HG02840 (cell line): ENCODE data around the gene ALX3.

Experiments
- ATAC-seq: cut with Tn5 transposase; IDR thresholded peaks from one replicate; pipeline ENCODE4 v1.9.1; 2021; ENCODE audit warnings: mild to moderate bottlenecking, moderate library complexity, moderate number of reproducible peaks; ENCODE audit not compliant: unreplicated experiment, low FRiP score

The ALX3 gene

DNA sequence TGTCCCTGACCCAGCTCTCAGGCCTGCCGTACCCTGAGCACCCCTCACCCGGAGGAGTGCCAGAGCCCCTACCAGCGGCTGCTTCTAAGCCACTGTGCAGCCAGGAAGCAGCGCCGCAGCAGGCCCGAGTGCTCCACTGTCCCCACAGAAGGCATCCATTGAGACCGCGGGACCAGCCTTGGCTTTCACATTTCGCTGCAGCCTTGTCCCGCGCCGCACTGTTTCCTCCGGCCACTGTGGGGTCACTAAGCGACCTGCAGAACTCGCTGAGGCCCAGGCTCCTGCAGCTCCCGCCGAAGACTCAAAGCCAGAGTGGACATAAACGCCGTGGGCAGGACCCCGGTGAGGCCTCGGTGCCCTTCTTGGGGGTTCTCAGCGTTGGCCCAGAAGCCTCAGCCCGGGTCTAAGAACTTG lies 3.0 kb downstream of the ALX3 start:
- ATAC-seq: no peak

DNA sequence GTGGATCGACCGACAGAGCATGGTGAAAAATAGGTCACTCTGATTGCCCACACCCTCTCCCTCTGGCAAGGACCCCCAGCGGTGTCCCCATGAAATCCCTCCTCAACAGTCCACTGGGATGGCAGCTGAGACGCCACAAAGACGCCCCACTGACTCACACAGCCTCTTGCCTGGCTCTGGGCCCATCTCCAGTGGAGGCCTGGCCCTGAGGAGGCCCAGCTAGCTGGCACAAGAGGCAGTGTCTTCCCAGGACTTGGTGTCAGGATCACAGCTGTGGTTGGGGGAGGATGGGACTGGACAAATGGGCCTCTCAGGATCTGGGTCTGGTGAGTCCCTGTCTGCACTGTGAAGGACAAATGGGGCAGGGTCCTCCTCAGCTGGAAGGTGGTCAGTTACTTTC lies 4.6 kb downstream of the ALX3 start:
- no peak for ATAC-seq

DNA sequence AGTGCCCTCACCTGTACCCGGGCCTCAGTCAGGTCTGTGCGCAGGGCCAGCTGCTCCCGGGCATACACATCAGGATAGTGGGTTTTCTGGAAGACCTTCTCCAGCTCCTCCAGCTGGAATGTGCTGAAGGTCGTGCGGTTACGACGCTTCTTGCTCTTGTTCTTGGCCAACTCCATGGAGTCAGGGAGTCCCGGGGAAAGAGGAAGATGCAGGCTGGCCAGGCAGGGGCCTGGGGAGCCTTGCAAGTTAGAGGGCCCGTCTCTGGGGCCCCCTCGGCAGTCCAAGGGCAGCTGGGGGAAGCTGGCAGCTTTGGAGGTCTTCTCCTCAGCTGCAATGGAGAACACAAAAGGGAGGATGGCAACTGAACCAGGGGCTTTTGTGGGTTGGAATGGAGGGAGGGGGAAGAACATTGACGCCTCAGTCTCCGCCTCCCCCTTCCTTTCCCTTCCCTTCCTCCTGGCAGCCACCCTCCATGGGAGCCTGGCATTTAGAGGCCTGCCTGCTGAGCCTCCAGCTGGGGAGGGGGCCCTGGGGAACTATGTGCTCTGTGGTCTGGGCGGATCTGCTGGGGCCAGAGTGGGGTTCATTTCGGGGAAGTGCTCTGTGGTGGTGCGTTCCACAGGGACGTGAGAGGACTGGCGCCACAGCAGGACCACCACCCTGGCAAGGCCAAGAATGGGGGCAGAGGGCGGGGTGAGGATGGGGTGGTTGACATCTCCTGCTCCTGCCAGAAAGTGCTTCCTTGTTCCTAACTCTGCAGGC lies 5.7 kb downstream of the ALX3 start:
- ATAC-seq: no peak

DNA sequence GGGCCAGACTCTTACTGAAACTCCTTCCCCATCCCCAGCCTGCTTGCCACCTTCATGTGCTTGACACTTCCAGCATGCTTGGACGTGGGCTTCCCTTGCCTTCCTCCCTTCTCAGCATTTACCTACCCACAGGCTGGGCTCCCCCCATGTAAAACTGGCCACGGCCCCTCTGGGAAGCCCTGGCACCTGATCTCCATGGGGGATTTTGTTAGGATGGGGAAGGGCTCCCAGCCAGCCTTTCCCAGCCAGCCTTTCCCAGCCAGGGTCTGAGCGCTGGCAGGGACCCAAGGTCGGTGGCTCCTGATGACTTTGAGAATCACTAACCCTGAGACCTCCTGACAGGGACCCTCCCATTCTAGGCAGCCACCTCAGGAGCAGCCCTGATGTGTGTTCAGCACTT lies 6.7 kb downstream of the ALX3 start:
- no peak for ATAC-seq

DNA sequence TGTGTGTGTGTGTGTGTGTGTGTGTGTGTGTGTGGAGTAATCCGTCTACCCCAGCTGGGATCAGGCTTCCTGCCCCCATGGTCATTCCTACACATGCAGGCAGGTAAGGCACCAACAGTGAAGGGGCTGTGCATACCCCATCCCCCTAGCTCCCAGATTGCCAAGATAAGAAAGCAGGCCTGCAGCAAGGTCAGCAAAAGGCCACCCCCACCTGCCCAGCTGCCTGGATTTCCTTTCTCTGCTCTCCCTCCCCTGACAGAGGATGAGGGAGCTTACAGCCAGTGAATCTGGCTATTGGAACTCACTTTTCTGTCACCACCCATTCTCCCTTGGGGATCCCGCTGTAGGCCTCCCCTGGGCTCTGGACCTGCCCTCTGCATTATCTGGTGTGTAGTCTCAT lies 7.9 kb downstream of the ALX3 start:
- ATAC-seq: no peak

DNA sequence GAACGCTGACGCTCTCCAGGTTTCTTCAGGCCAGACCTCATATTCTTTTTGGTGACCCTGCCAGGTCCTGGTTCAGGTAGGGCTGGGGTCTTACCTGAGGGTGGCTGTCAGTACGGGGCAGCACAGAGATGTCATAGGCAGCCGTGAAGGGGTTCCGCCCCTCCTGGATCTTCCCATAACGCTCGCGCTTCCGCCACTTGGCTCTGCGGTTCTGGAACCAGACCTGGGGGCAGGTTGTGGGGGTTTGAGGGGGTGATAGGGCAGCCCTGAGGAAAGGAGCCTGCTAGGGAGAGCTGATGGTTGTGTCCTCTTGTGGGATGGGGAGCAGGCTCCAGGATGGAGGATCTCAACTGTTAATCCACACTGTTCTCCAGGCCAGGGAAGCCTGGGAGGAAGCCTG lies 9.1 kb downstream of the ALX3 start:
- ATAC-seq: no peak

DNA sequence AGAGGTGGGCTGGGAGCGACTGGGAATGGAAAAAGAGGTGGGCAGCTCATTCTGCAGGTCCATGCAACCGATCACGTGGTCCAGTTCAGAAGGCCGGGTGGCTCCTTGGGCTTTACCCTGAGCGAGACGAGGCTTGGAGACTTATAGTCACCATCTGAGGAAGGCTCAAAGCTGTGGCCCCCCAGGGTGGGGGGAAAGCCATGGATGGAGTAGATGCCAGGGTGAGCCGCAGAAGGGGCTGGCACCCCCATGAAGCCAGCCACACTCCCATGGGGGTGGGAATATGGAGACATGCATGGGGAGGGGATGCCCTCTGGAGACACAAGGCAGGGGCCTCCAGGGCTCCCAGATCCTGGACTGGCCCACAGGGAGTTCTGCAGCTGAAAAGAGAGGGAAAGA lies 9.8 kb downstream of the ALX3 start:
- no peak for ATAC-seq

DNA sequence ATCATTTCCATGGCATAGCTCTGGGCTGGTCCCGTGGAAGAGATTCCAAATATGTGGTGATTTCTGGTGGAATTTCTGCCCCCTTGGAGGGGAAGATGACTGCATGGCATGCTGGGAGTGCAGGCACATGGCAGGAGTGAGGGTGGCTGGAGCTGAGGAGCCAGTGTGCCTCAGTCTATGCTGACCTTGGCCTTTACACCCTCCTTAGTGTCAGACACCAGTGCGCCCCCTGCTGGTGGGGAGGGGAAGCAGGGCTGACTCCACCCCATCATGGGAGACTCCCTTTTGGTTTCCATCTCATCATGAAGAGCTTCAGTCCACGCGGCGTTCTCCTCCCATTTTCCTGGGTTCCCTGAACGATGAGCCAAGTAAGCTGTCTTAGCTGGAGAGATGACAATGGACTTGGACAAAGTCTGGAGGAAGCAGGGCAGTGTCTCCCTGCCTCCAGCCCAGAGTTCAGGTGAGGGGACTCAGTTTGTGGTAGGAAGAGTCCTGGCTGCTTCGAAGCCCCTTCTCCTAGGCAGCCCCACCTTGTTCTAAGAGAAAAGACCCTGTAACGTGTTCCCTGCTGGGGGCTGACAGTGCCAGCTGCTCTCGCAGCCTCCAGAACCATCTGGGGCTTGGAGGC lies 10.3 kb downstream of the ALX3 start:
- no peak for ATAC-seq

DNA sequence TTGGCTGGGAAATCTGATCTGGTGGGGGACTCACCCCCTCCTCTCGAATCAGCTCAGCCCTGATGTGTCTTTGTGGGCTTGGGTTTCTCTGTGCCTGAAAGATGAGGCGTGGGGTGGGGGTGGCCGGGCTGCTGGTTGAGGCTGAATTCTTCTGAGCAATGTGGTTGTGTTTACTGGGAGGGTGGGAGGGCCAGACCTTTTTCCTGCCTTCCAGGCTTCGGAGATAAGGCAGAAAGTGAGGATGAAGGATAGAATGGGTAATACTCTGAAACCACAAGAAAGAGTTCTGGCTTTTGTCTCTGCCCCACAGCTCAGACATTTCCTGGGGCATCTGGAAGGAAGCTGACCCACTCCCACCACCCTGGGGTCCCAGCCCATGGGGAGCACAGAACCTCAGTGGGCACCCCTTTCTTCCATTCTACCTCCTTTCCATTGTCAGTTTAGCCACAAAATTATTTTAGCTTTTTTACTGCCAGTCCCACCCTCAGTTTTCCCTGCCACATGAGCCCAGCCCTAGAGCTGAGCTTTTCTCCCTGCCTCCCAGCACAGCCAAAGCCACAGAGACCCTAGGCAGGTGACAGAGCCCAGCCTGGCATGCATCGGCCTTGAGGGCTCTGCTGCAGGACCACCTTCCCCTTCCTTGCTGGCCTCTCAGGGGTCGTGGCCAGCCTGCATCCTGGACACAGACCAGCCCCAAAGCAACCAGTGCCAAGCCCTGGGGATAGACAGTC lies 11.2 kb downstream of the ALX3 start:
- no peak for ATAC-seq

DNA sequence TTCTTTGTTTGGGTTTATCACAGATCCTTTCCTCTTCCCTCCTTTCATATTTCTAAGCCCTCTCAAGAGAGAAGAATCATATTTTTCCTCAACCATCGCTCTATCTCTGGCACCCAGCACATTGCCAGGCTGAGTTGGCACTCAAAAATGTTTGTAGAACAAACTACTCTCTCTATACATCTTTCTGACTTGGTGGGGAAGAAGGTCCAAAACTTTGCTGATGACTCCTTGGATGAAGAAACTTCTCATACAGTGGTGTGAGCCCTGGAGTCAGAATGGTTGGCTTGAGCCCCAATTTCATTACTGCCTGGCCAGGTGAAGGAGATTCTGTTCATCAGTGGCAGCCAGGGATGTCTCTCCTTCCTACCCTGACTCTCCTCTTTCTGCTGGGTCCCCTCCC lies 11.9 kb downstream of the ALX3 start:
- no peak for ATAC-seq

DNA sequence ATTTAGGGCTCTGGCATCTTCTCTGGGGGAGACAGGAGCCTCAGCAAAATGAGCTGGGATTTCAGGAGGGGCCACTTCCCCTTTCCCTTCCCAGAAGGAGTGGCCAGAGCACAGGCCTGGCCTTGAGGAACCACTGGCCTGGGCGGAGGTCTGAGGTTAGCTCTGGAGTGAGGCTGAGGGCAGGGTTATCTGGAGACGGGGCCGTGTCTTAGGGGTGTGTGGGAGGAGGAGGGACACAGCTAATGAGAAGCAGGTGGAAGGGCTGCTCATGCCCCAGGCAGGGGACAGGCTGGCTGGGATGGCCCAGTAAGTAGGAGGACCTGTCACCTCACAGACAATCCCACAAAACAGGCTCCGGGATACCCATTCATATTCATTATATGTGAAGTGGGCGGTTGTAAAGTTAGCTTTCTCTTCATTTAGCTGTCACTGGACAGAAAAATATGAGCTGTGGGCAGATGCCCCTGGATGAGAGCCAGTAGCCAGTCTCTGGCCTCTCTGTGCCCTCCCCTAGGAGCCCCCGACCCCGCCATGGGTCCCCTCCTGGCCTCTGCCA lies 12.4 kb downstream of the ALX3 start:
- ATAC-seq: no peak

DNA sequence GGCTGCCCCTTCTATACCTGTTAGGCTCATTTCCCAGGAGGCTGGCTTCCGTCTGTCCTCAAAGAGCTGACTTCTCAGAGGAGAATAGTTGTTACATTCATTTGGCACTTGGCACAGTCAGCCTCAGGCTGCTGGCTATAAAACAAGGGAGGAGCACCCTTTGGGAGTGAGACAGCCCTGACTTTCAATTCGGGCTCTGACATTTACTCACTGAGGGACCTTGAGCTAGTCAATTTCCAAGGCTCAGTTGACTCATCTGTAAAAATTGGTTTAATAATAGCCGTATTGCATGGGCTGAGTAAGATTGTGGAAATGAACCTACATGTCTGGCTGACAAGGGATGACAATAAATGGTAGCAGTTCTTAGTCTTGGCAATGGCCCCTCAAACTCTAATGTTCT lies 13.7 kb downstream of the ALX3 start:
- no peak for ATAC-seq

DNA sequence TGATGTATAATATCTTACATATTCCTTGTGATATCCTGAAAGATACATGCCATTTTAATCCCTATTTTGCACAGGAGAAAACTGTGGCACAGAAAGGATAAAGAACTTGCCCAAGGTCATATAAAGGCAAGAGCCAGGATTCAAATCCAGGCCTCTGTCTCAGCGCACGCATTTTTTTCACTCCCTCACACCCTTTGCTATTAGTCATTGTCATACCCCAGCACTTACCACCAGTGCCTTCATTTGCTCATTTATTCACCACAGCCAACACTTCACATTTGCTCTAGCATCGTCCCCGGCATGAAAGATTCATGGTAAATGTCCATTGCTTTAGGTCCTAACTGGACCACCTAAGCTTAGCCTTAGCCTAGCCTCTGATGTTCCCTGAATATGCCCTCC lies 14.2 kb downstream of the ALX3 start:
- ATAC-seq: no peak

DNA sequence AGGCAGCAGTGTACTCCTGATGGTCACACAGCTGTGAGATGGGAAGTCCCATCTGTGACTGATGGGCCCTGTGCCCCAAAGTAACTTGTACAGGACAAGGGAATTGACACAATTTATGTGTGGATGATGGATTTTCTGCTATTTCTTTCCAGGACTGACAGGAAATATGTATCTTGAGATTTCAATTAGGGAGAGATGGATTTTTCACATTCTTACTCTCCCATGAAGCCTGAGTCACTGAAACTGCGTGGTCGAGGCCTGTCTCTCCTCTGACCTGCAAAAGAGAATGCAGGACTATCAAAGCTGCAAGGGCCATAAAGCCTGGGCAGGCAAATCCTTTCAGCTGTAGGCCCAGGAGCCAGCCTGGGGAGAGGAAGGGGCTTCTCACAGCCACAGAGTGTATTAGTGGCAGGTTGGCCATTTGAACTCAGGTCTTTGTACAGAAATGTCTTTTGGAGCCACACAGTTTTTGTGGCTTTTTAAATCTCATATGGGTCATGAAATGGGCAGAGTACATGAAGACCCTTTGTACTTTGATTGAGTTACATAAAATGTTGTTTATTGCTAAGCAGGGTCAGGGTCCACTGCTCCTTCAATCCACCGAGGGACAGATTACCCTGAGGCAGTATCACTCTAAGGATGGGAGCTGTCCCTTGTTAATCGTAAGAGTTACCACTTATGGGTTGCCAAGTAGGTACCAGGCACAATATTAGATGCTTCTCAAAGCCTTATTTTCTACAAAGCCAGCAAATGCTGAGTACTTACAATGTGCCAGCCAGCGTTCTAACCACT lies 14.8 kb downstream of the ALX3 start:
- ATAC-seq: no peak

DNA sequence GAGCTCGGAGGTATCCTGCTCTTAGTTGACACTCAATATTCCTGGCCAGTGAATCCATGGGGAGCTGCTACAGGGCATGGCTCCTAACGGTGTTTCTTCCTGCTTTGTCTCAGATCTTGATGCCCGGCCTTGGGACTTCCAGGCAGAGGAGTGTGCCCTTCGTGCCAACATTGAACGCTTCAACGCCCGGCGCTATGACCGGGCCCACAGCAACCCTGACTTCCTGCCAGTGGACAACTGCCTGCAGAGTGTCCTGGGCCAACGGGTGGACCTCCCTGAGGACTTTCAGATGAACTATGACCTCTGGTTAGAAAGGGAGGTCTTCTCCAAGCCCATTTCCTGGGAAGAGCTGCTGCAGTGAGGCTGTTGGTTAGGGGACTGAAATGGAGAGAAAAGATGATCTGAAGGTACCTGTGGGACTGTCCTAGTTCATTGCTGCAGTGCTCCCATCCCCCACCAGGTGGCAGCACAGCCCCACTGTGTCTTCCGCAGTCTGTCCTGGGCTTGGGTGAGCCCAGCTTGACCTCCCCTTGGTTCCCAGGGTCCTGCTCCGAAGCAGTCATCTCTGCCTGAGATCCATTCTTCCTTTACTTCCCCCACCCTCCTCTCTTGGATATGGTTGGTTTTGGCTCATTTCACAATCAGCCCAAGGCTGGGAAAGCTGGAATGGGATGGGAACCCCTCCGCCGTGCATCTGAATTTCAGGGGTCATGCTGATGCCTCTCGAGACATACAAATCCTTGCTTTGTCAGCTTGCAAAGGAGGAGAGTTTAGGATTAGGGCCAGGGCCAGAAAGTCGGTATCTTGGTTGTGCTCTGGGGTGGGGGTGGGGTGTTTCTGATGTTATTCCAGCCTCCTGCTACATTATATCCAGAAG lies 16.7 kb downstream of the ALX3 start:
- no peak for ATAC-seq

DNA sequence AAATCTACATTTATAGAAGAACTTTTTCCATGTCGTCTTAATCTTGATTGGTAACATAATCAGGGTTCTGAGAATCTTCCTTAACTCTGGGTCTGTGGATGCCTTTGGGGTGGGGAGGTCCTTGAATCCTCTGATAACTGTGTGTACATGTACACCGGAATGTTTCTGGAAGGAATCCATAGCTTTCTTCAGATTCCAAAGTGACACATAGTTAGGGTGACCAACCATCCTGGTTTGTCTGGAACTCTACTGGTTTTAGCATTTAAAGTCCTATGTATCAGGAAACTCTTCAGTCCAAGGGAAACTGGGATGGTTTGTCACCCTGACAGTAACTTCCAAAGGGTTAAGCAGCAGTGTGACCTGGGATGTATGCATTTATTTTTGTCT lies 19.2 kb downstream of the ALX3 start:
- ATAC-seq: no peak

DNA sequence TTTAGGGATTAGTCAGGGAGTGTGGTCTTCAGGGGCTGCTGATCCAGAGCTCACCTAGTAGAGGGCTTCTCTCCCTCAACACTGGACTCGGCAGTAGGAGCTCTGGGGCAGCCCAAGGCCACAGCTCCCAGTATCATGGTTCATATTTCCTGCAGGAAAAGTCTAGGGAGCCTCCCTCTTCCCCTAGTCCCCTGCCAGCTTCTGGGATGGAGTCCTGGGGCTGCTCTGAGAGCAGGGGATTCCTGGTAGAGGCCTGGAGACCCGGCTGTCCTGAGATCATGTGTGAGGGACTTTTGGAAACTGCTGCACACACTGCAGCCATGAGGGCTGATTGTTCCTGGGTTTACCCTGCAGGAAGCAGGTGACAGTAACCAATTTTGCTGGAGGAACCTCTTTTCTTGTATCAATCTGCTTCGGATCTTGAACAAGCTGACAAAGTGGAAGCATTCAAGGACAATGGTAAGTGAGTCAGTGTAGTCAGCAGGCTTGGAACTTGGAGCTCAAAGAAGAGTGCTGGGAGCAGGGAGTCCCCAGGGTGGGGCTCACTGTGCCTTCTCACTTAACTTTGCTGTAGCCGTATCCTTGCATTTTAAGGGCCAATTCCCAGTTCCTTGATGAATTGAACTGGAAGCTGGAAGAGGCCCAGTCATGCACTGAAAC lies 19.7 kb downstream of the ALX3 start:
- ATAC-seq: no peak

DNA sequence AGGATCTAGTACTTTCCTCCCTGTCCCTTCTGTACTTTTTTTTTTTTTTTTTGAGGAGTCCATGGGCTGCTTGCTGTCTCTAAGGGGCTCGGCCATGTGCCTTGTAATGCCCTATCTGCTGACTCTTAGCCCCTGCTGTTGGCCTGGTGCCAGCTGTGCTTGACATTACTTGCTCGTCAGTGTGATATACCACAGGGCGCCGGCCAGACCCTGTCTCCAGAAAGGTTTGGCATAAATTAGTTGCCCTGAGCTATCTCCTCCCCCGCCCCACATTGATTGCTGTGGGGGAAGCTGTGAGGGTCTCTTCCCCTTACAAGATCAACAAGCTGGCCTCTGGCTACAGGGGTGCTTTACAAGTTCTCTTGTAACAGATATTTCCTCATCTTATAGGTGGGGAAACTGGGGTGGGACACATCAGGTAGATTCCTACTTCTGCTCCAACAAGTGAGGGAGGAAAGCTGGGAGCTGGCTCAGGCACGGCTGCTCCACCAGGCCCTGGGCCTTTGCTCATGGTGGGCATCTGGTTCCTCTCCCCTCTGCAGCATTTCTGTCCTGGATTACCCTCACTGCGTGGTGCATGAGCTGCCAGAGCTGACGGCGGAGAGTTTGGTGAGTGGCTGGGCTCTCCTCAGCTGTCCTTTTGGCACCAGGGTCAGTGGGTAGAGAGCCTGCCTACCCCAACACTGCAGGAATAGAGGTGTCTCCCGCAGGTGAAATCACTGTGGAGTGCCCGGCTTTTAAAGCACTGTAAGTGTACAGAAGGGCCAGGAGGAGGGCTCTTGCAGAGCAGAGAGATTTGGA lies 20.5 kb downstream of the ALX3 start:
- no peak for ATAC-seq
